Adrenal gland (tissue), 12 donors: ENCODE data around the gene ARHGEF12. TPM values are rescaled to one million over a fixed set of nuclear protein-coding genes. Genes with fewer than 3 reads are reported as not detected.
A peak's percentile ranks its signal among the peaks of the same experiment; 100 is the strongest.

ENCODE experiments used
- DNase-seq, 7 donors: peaks; one replicate each; pipeline ENCODE4 v3.0.0-alpha.2; 2019 to 2020
- H3K27ac ChIP-seq, 5 donors: fragments of 200-600 bp; sonication (generic) in 4 of 5; 1 replicate in 3 of 5; 2 replicates in 2 of 5; pipeline versions ENCODE4 v1.5.1 to v1.8.0; 2016 to 2020; ENCODE audit warnings: mild to moderate bottlenecking in 1 of 5
- H3K27me3 ChIP-seq: fragments of 200-600 bp; 2 replicates; pipeline ENCODE4 v1.8.0; 2021
- H3K36me3 ChIP-seq, 2 donors: fragments of 200-600 bp; replicated peaks in 1 of 2; 1 replicate in 1 of 2; 2 replicates in 1 of 2; pipeline versions ENCODE4 v1.5.1 to v1.8.0; 2018 to 2022
- H3K4me1 ChIP-seq, 2 donors: fragments of 200-600 bp; replicated peaks in 1 of 2; 1 replicate in 1 of 2; 2 replicates in 1 of 2; pipeline versions ENCODE4 v1.5.1 to v1.8.0; 2018 to 2021
- H3K4me3 ChIP-seq, 4 donors: fragments of 200-600 bp; sonication (generic) in 3 of 4; one replicate each; pipeline ENCODE4 v1.5.1; 2016 to 2018
- H3K9me3 ChIP-seq, 3 donors: fragments of 200-600 bp; sonication (generic) in 1 of 3; replicated peaks in 1 of 3; 1 replicate in 2 of 3; 2 replicates in 1 of 3; pipeline versions ENCODE4 v1.5.1 to v1.8.0; 2016 to 2021
- POLR2A ChIP-seq, 2 donors: fragments of 450-650 bp; IDR thresholded peaks; one replicate each; pipeline ENCODE4 v1.6.1; 2017; ENCODE audit warnings: antibody characterized with exemption in 2 of 2, mild to moderate bottlenecking in 2 of 2, moderate library complexity in 1 of 2
- WGBS, 4 donors: extraction: QIAGEN DNeasy Blood & Tissue Kit in 2 of 4; methylation state at CpG; one replicate each; pipeline versions ENCODE4 v1.1.5 to v1.1.7; 2013 to 2017; 5-methylcytosine and 5-hydroxymethylcytosine counted together
- intact Hi-C, 2 donors: fragments of 100-400 bp; cut with DNase I; formaldehyde crosslinking; loops; one replicate each; pipeline versions ENCODE4 v1.14.1 to v1.15.0; 2022 to 2023
- polyA plus RNA-seq, 3 donors: library from polyadenylated mRNA; stranded (reverse); fragments of 200-250 nt in 2 of 3; fragments of 350-450 nt in 1 of 3; fragmentation: Illumina TruSeq in 1 of 3; extraction: RNeasy Lipid Tissue Mini Kit (QIAGEN cat#74804) in 1 of 3; gene quantifications; one replicate each; pipeline ENCODE4 v1.2.3, GENCODE V29; 2013 to 2014
- total RNA-seq, 9 donors: library from RNA; depleted of rRNA in 4 of 9; stranded (reverse); fragments of >200 nt in 4 of 9; fragments of 120-200 nt in 1 of 9; fragmentation: NEBNext Ultra II Directional in 1 of 9; extraction: Animal tissue kit (Norgen Biotek cat#: 25700) in 1 of 9; gene quantifications; one replicate each; pipeline versions ENCODE4 v1.1.0 to v1.2.4, GENCODE V29; 2013 to 2023
- TF ChIP-seq, protein P1 (sequence below), 6 experiments: fragments of 450-650 bp in 4 of 6; fragments of 200-600 bp in 2 of 6; sonication (generic) in 1 of 6; IDR thresholded peaks; 1 replicate in 5 of 6; 2 replicates in 1 of 6; pipeline versions ENCODE4 v1.5.1 to v1.8.0; 2016 to 2021; ENCODE audit warnings: antibody characterized with exemption in 6 of 6, mild to moderate bottlenecking in 2 of 6, moderate library complexity in 1 of 6
- donor health status: healthy with polysubstance abuse.
- donor health status: Bipolar disorder and iron deficiency.
- donor health status: DM: yes; HTN: yes; CAD: no.
- donor health status: DM: no; HTN: no; CAD: no.
- donor health status: DM: no; HTN: no; CAD: no.
- donor health status: DM: yes; HTN: yes; CAD: no.

The ARHGEF12 gene
- total and polyA plus RNA-seq, 12 donors: 20.2 to 125 (median 94.2) TPM

DNA sequence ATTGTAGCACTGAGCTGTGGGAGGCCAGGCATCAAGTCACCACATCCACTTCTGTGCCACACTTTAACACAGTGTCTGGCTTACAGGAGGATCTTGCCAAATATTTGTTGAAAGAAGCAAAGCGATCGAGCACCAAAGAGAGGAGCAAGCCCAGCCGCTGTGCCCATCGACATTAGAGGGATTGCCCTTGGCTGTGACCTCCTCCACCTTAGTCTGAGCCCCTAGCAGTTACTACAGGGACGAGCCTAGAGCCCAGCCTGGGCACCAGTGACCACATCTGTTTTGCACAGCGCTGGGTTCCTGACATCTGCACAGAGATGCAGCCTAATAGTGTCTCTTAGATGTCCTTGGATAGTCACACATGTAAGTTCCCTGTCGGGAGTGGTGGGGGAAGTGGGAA lies 193.0 kb downstream of the ARHGEF12 start:
- H3K27ac ChIP-seq: no peak overlapping the region
- H3K9me3 ChIP-seq: no peaks in the 10 kb centered on the region
- DNase-seq: peak in 1 of 7 donors; percentile 6
- 72 to 82% (median 78%) methylated on average over 4 to 7 of the region's 7 CpGs for WGBS, 4 donors
- intact Hi-C loops: no loop called here
- H3K27me3 ChIP-seq: no peaks in the 10 kb centered on the region
- TF ChIP-seq, protein P1, sequence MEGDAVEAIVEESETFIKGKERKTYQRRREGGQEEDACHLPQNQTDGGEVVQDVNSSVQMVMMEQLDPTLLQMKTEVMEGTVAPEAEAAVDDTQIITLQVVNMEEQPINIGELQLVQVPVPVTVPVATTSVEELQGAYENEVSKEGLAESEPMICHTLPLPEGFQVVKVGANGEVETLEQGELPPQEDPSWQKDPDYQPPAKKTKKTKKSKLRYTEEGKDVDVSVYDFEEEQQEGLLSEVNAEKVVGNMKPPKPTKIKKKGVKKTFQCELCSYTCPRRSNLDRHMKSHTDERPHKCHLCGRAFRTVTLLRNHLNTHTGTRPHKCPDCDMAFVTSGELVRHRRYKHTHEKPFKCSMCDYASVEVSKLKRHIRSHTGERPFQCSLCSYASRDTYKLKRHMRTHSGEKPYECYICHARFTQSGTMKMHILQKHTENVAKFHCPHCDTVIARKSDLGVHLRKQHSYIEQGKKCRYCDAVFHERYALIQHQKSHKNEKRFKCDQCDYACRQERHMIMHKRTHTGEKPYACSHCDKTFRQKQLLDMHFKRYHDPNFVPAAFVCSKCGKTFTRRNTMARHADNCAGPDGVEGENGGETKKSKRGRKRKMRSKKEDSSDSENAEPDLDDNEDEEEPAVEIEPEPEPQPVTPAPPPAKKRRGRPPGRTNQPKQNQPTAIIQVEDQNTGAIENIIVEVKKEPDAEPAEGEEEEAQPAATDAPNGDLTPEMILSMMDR (IDR thresholded peaks at IDR 0.05): no peak
- TF ChIP-seq POLR2A (IDR thresholded peaks at IDR 0.05): no peak
- H3K4me3 ChIP-seq: no peak overlapping the region
- peaks cover 17 to 21% of the 10 kb centered on the region in 2 donors for H3K4me1 ChIP-seq
- no peaks in the 10 kb centered on the region for H3K36me3 ChIP-seq

DNA sequence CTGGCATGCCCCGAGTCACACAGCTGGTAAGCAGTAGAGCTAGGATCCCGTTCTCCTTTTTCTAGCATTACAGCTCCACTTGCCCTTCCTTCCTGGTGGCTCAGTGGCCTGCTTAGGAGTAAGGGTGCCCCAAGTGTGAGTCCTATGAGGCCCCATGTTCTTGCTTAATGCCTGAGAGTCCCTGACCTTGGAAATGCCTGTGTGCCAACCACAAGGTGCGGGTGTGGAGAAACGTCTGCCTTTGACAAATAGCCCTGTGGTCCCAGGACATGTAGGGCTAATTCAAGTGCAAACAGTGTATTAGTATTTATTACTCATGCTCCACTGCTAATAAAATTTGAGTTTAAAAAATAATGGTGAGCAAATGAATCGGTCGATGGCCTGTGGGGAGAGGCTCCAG lies 193.7 kb downstream of the ARHGEF12 start:
- H3K4me1 ChIP-seq: peaks cover 17 to 21% of the 10 kb centered on the region in 2 donors
- no peaks in the 10 kb centered on the region for H3K36me3 ChIP-seq
- peak in 3 of 7 donors; percentile 35 to 49 (median 45) for DNase-seq
- 58 to 62% (median 60%) methylated on average over 5 to 6 of the region's 6 CpGs for WGBS, 4 donors
- H3K27ac ChIP-seq: no peak overlapping the region
- intact Hi-C loops: no loop called here
- H3K27me3 ChIP-seq: no peaks in the 10 kb centered on the region
- H3K9me3 ChIP-seq: no peaks in the 10 kb centered on the region
- no peak overlapping the region for H3K4me3 ChIP-seq
- TF ChIP-seq, protein P1 (IDR thresholded peaks at IDR 0.05): no peak

DNA sequence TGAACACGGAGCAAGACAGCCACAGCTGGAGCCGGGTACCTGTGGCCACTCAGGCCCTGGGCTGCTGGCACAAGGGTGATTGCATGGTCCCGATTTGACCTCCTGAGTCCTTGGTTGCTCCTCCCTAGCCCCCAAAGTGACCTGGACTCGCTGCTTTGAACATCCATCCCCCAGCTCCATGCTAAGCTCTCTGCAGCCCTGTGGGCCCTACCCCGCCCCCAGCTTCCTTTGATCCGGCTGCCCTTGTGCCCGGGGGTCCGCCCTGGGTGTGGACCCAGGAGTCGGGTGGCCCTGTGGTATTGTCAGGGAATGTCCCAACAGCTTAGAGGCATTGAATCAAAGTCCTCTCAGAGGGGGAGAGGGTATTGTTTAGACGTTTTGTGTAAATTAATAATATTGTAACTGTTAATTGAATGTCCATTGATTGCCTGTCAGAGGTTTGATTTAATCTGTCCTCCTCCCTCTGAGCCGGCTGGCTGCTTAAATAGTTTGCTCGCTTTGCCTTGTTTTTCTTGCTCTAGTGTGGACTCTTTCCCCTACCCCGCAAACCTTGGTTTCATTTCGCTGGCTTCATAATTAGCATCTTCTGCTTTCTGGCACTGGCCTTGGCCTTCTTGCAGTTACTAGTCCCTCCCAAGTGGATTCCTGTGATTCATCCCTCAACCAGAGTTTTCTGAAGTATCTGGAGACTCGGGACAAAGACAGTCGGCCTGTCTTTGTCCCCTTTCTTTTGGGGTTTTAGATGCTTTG lies 196.0 kb downstream of the ARHGEF12 start:
- intact Hi-C loops: no loop called here
- peak in 1 of 2 donors; percentile 58 for TF ChIP-seq POLR2A (IDR thresholded peaks at IDR 0.05)
- TF ChIP-seq, protein P1 (IDR thresholded peaks at IDR 0.05): no peak
- WGBS, 4 donors: 38 to 55% (median 42%) methylated on average over 16 of the region's 16 CpGs

DNA sequence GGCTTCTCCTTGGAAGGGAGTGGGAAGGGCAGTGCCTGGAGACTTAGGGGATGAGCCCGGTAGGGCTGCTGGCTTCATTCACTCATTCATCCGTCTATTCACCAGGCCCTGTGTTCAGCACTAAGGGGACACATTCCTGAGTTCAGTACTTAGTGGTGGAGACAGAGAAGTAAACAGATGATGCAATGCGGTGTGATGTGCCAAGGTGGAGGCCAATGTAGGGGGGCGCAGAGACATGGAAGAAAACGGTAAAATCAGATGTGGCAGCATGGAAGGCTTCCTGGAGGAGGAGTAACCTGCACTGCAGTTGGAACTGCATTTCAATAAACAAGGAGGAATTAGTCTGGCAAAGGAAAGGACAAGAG lies 196.6 kb downstream of the ARHGEF12 start:
- no peaks in the 10 kb centered on the region for H3K9me3 ChIP-seq
- TF ChIP-seq, protein P1 (IDR thresholded peaks at IDR 0.05): no peak
- no peak for TF ChIP-seq POLR2A (IDR thresholded peaks at IDR 0.05)
- peak overlapping the region in 1 of 4 donors; percentile 8 for H3K4me3 ChIP-seq
- intact Hi-C loops: no loop called here
- peaks cover 17 to 21% of the 10 kb centered on the region in 2 donors for H3K4me1 ChIP-seq
- DNase-seq: peak in 1 of 7 donors; percentile 41
- WGBS, 4 donors: 27 to 47% (median 36%) methylated on average over 5 of the region's 5 CpGs
- H3K27me3 ChIP-seq: no peaks in the 10 kb centered on the region
- no peaks in the 10 kb centered on the region for H3K36me3 ChIP-seq
- H3K27ac ChIP-seq: peak overlapping the region; percentile 22 to 86 (median 75)

More for the DNA sequence above, 196.0 kb downstream of the ARHGEF12 start:
- Histone ChIP-seq H3K4me1 (peaks cover 17 to 21% of the 10 kb centered on the region in 2 donors), H3K27me3 (no peaks in the 10 kb centered on the region), H3K36me3 (no peaks in the 10 kb centered on the region), H3K4me3 (peak overlapping the region in 1 of 4 donors; percentile 8), H3K9me3 (no peaks in the 10 kb centered on the region), H3K27ac (peak overlapping the region; percentile 22 to 86 (median 75))
- DNase-seq: peak; percentile 52 to 80 (median 74)
